ENCODE data around the gene CPNE5.

GRCh38 chr6:36803482-36803881, 35.8 kb downstream of the CPNE5 start:
- TF ChIP-seq EZH2 (IDR thresholded peaks at IDR 0.05; ENCODE audit: low read depth), result no peak
- no peak for TF ChIP-seq CTCF (conservative IDR thresholded peaks at IDR 0.05)

Data from PC-9 (cell line).